HEK293 (cell line): ENCODE data around the gene FRMD6.

Source experiments
- CTCF ChIA-PET: fragments of 350-600 bp; formaldehyde crosslinking; extraction: SDS; loops from one replicate; lab custom pipeline; 2021; ENCODE audit warnings: antibody characterized with exemption; lab: Yijun Ruan, JAX
- POLR2A ChIA-PET: fragments of 300-600 bp; formaldehyde crosslinking; extraction: SDS; loops from one replicate; lab custom pipeline; 2020; ENCODE audit warnings: antibody characterized with exemption, inconsistent platforms; lab: Yijun Ruan, JAX
- H3K27ac ChIP-seq: fragments of 200-500 bp; sonication (Bioruptor generic); 2 replicates; pipeline ENCODE4 v1.5.1; 2014; ENCODE audit warnings: low read depth, low read length, control low read depth, inconsistent platforms; ENCODE audit errors: extremely low read depth
- H3K36me3 ChIP-seq, 2 experiments: fragments of 200-500 bp in 1 of 2; sonication (Bioruptor generic) in 1 of 2; 1 replicate in 1 of 2; 2 replicates in 1 of 2; pipeline ENCODE4 v1.5.1; 2014 to 2017; ENCODE audit warnings: inconsistent platforms in 2 of 2, low read length in 2 of 2; ENCODE audit not compliant: control insufficient read depth in 2 of 2, insufficient read depth in 1 of 2
- H3K4me1 ChIP-seq: fragments of 200-500 bp; sonication (Bioruptor generic); 2 replicates; pipeline ENCODE4 v1.5.1; 2014; ENCODE audit warnings: mild to moderate bottlenecking, low read length, inconsistent platforms; ENCODE audit not compliant: control insufficient read depth, insufficient read depth
- H3K4me3 ChIP-seq: 2 replicates; pipeline ENCODE4 v1.5.1; 2011; ENCODE audit warnings: low read depth, mild to moderate bottlenecking, control low read depth, low read length, moderate library complexity
- H3K9me3 ChIP-seq: fragments of 200-500 bp; sonication (Bioruptor generic); 2 replicates; pipeline ENCODE4 v1.5.1; 2014; ENCODE audit warnings: low read depth, low read length, inconsistent platforms; ENCODE audit not compliant: control insufficient read depth, insufficient read depth
- GLIS1 ChIP-seq: fragments of 450-650 bp; formaldehyde crosslinking; IDR thresholded peaks from 2 replicates; pipeline ENCODE4 v1.5.1; 2016; ENCODE audit warnings: missing biosample characterization, missing genetic modification characterization
- OSR2 ChIP-seq: fragments of 450-650 bp; formaldehyde crosslinking; IDR thresholded peaks from 2 replicates; pipeline ENCODE4 v1.5.1; 2016; ENCODE audit warnings: missing biosample characterization, missing genetic modification characterization
- SETDB1 ChIP-seq: IDR thresholded peaks from one replicate; pipeline ENCODE4 v1.6.1; 2017; ENCODE audit warnings: mild to moderate bottlenecking, low read length, moderate library complexity, mixed read lengths; ENCODE audit not compliant: insufficient read length
- ZFHX2 ChIP-seq: fragments of 450-650 bp; formaldehyde crosslinking; conservative IDR thresholded peaks from 2 replicates; pipeline ENCODE4 v1.5.1; 2016; ENCODE audit warnings: missing biosample characterization, missing genetic modification characterization
- ZFP41 ChIP-seq: fragments of 450-650 bp; formaldehyde crosslinking; IDR thresholded peaks from 2 replicates; pipeline ENCODE4 v1.5.1; 2016; ENCODE audit warnings: missing biosample characterization, missing genetic modification characterization, borderline replicate concordance
- ZNF10 ChIP-seq: fragments of 450-650 bp; formaldehyde crosslinking; IDR thresholded peaks from 2 replicates; pipeline ENCODE4 v1.5.1; 2017; ENCODE audit warnings: missing biosample characterization, missing genetic modification characterization
- ZNF155 ChIP-seq: fragments of 450-650 bp; formaldehyde crosslinking; IDR thresholded peaks from 2 replicates; pipeline ENCODE4 v1.5.1; 2016; ENCODE audit warnings: missing biosample characterization, missing genetic modification characterization
- ZNF274 ChIP-seq, 2 experiments: fragments of 200-500 bp in 1 of 2; fragments of 450-650 bp in 1 of 2; sonication (Bioruptor generic) in 1 of 2; formaldehyde crosslinking in 1 of 2; IDR thresholded peaks; 2 replicates each; pipeline versions ENCODE4 v1.5.1 to v1.6.1; 2014 to 2016; ENCODE audit warnings: borderline replicate concordance in 1 of 2, inconsistent platforms in 1 of 2, low read length in 1 of 2, missing biosample characterization in 1 of 2, missing genetic modification characterization in 1 of 2
- ZNF292 ChIP-seq: fragments of 450-650 bp; formaldehyde crosslinking; IDR thresholded peaks from 2 replicates; pipeline ENCODE4 v1.5.1; 2016; ENCODE audit warnings: low read depth, missing biosample characterization, missing genetic modification characterization, borderline replicate concordance
- ZNF600 ChIP-seq: fragments of 450-650 bp; formaldehyde crosslinking; IDR thresholded peaks from 2 replicates; pipeline ENCODE4 v1.5.1; 2016; ENCODE audit warnings: missing biosample characterization, missing genetic modification characterization
- ZNF707 ChIP-seq: fragments of 450-650 bp; formaldehyde crosslinking; IDR thresholded peaks from 2 replicates; pipeline ENCODE4 v1.5.1; 2016; ENCODE audit warnings: missing biosample characterization, missing genetic modification characterization
- ZNF747 ChIP-seq: fragments of 450-650 bp; formaldehyde crosslinking; IDR thresholded peaks from 2 replicates; pipeline ENCODE4 v1.5.1; 2016; ENCODE audit warnings: missing biosample characterization, missing genetic modification characterization
- TF ChIP-seq, protein P1 (sequence below): IDR thresholded peaks from 2 replicates; pipeline ENCODE4 v1.6.1; 2011; ENCODE audit warnings: mild to moderate bottlenecking, low read depth, low read length, borderline replicate concordance
- TF ChIP-seq, protein P2 (sequence below): fragments of 450-650 bp; formaldehyde crosslinking; IDR thresholded peaks from 2 replicates; pipeline ENCODE4 v1.5.1; 2016; ENCODE audit warnings: missing biosample characterization, missing genetic modification characterization
- TF ChIP-seq, protein P3 (sequence below): fragments of 450-650 bp; formaldehyde crosslinking; IDR thresholded peaks from 2 replicates; pipeline ENCODE4 v1.5.1; 2016; ENCODE audit warnings: missing biosample characterization, missing genetic modification characterization
- TF ChIP-seq, protein P4 (sequence below): fragments of 450-650 bp; formaldehyde crosslinking; IDR thresholded peaks from 2 replicates; pipeline ENCODE4 v1.5.1; 2017; ENCODE audit warnings: missing biosample characterization, missing genetic modification characterization
- TF ChIP-seq, protein P5 (sequence below): fragments of 450-650 bp; formaldehyde crosslinking; IDR thresholded peaks from 2 replicates; pipeline ENCODE4 v1.5.1; 2017; ENCODE audit warnings: missing biosample characterization, missing genetic modification characterization

FRMD6 gene

DNA sequence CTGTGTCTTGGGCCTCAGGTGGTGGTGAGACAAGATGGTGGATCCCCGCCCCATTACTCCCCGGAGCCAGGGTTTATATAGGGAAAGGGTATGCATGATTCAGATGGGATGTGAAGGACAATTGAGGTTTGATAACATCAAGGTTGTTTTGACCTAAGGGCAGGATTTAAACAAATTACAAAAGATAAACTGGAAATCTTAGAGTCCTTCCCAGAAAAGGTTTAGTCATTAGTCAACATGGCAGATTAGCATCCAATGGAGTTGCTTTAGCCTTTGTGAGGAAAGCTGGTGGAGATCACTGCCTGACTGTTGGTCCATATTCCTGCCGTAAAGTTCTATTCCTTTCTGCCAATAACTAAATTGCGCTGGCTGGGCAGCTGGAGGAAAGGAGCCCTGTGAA lies 15.6 kb upstream of the FRMD6 start:
- Histone ChIP-seq H3K4me1 (peaks cover 3% of the 10 kb centered on the region; the same call in 1 of the 2 replicates), H3K36me3 (no peaks in the 10 kb centered on the region), H3K27ac (no peak overlapping the region), H3K4me3 (no peak overlapping the region), H3K9me3 (no peaks in the 10 kb centered on the region)
- CTCF ChIA-PET, result interaction anchor here (0.7 kb wide), 1 partner anchor 352 kb away, joined by 4 read pairs; no protein-coding TSS in a partner anchor
- TF ChIP-seq, protein P1, sequence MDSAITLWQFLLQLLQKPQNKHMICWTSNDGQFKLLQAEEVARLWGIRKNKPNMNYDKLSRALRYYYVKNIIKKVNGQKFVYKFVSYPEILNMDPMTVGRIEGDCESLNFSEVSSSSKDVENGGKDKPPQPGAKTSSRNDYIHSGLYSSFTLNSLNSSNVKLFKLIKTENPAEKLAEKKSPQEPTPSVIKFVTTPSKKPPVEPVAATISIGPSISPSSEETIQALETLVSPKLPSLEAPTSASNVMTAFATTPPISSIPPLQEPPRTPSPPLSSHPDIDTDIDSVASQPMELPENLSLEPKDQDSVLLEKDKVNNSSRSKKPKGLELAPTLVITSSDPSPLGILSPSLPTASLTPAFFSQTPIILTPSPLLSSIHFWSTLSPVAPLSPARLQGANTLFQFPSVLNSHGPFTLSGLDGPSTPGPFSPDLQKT, result no peak
- no peak for TF ChIP-seq ZNF274 (IDR thresholded peaks at IDR 0.05; ENCODE audit: low read length)
- TF ChIP-seq ZNF274 (tag by site-specific recombination; IDR thresholded peaks at IDR 0.05; ENCODE audit: borderline replicate concordance), result no peak
- no peak for TF ChIP-seq ZNF747 (tag by site-specific recombination)
- TF ChIP-seq, protein P2, sequence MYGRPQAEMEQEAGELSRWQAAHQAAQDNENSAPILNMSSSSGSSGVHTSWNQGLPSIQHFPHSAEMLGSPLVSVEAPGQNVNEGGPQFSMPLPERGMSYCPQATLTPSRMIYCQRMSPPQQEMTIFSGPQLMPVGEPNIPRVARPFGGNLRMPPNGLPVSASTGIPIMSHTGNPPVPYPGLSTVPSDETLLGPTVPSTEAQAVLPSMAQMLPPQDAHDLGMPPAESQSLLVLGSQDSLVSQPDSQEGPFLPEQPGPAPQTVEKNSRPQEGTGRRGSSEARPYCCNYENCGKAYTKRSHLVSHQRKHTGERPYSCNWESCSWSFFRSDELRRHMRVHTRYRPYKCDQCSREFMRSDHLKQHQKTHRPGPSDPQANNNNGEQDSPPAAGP, result no peak
- no peak for TF ChIP-seq ZNF707 (tag by site-specific recombination)
- TF ChIP-seq, protein P3, sequence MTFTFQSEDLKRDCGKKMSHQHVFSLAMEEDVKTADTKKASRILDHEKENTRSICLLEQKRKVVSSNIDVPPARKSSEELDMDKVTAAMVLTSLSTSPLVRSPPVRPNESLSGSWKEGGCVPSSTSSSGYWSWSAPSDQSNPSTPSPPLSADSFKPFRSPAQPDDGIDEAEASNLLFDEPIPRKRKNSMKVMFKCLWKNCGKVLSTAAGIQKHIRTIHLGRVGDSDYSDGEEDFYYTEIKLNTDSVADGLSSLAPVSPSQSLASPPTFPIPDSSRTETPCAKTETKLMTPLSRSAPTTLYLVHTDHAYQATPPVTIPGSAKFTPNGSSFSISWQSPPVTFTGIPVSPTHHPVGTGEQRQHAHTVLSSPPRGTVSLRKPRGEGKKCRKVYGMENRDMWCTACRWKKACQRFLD (tag by site-specific recombination), result no peak
- no peak for TF ChIP-seq ZNF292 (tag by site-specific recombination)
- TF ChIP-seq, protein P4, sequence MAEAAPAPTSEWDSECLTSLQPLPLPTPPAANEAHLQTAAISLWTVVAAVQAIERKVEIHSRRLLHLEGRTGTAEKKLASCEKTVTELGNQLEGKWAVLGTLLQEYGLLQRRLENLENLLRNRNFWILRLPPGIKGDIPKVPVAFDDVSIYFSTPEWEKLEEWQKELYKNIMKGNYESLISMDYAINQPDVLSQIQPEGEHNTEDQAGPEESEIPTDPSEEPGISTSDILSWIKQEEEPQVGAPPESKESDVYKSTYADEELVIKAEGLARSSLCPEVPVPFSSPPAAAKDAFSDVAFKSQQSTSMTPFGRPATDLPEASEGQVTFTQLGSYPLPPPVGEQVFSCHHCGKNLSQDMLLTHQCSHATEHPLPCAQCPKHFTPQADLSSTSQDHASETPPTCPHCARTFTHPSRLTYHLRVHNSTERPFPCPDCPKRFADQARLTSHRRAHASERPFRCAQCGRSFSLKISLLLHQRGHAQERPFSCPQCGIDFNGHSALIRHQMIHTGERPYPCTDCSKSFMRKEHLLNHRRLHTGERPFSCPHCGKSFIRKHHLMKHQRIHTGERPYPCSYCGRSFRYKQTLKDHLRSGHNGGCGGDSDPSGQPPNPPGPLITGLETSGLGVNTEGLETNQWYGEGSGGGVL (tag by site-specific recombination), result no peak
- TF ChIP-seq ZNF155 (tag by site-specific recombination), result no peak
- no peak for TF ChIP-seq ZFP41 (tag by site-specific recombination)
- TF ChIP-seq SETDB1, result no peak
- TF ChIP-seq ZNF600 (tag by site-specific recombination), result no peak
- TF ChIP-seq, protein P5, sequence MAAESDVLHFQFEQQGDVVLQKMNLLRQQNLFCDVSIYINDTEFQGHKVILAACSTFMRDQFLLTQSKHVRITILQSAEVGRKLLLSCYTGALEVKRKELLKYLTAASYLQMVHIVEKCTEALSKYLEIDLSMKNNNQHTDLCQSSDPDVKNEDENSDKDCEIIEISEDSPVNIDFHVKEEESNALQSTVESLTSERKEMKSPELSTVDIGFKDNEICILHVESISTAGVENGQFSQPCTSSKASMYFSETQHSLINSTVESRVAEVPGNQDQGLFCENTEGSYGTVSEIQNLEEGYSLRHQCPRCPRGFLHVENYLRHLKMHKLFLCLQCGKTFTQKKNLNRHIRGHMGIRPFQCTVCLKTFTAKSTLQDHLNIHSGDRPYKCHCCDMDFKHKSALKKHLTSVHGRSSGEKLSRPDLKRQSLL (tag by site-specific recombination), result no peak
- TF ChIP-seq, all 188 proteins: peak for 0
- POLR2A ChIA-PET, result no interaction called here

DNA sequence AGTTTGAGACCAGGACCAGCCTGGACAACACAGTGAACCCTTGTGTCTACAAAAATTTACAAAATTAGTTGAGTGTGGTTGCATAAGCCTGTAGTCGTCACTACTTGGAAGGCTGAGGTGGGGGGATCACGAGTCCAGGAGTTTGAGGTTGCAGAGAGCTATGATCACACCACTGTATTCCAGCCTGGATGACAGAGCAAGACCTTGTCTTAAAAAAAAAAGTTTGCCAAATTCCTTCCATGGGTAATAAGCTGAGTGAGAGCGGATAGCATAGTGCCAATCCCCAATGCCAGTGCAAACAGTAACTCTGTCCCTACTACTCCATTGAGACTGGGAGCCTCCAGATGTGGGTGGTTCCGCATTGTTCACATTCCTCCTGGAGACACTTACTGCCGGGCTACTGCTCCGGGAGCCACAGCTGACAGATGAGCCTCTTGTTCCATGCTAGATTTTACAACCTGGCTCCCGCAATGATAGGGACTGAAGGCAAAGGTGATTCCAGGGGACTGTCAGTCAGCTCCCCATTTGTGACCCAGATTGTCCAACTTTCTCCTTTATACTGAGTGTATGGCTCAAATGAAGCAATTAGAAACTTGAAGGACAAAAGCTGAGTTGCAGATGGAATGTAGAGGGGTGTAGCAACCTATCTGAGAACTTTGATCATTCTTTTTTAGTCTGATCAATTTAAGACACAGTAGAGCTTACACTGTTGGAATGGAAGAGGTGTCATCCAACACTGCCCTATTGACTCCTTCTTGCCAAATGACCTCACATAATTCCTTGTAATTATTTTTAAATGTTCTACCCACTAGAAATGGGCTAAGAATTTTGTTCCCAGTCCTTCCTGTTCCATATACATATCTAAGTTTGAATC lies 13.4 kb upstream of the FRMD6 start:
- POLR2A ChIA-PET, result interaction anchor here (1.1 to 2.6 kb wide), 2 partner anchors 14 to 57 kb away, joined by 3 to 10 read pairs; partner anchors contain the start of gene FRMD6

More for the DNA sequence above, 13.4 kb upstream of the FRMD6 start:
- 0 out of 2 replicates have a peak, but pooled peaks have one; percentile 19 for TF ChIP-seq ZFHX2 (tag by site-specific recombination)
- no peak for TF ChIP-seq ZNF10
- TF ChIP-seq OSR2 (tag by site-specific recombination), result peak; percentile 75
- TF ChIP-seq GLIS1 (tag by site-specific recombination), result peak; percentile 58
- CTCF ChIA-PET, result interaction anchor here (0.6 to 1.4 kb wide), 5 partner anchors 11 to 336 kb away, joined by 3 to 4 read pairs (median 3); no protein-coding TSS in a partner anchor
- Histone ChIP-seq H3K4me3 (no peak overlapping the region), H3K4me1 (peaks cover 3% of the 10 kb centered on the region; the same call in 1 of the 2 replicates), H3K27ac (no peak overlapping the region), H3K9me3 (no peaks in the 10 kb centered on the region), H3K36me3 (no peaks in the 10 kb centered on the region)
